GM18526 (cell line): ENCODE results near the gene KCNJ16.

Source experiments
- POLR2A ChIP-seq: IDR thresholded peaks from 3 replicates; pipeline ENCODE4 v1.6.1; 2011; ENCODE audit not compliant: insufficient read length; ENCODE audit errors: extremely low read depth

KCNJ16 gene

GRCh38 chr17:70053241-70054234, 21.5 kb upstream of the KCNJ16 start:
- TF ChIP-seq POLR2A = no peak

- TF ChIP-seq POLR2A = no peak
These were observed 20.0 kb upstream of the KCNJ16 start for GRCh38 chr17:70055000-70055399.

GRCh38 chr17:70059071-70059470, 16.0 kb upstream of the KCNJ16 start:
- no peak for TF ChIP-seq POLR2A

GRCh38 chr17:70059649-70060048, 15.4 kb upstream of the KCNJ16 start:
- no peak for TF ChIP-seq POLR2A

GRCh38 chr17:70060415-70060814, 14.6 kb upstream of the KCNJ16 start:
- no peak for TF ChIP-seq POLR2A

- TF ChIP-seq POLR2A = no peak
These were observed 7.9 kb upstream of the KCNJ16 start for GRCh38 chr17:70067134-70067533.

GRCh38 chr17:70070305-70071027, 4.6 kb upstream of the KCNJ16 start:
- TF ChIP-seq POLR2A = no peak

- TF ChIP-seq POLR2A = no peak
These were observed 3.9 kb upstream of the KCNJ16 start for GRCh38 chr17:70071127-70071526.

GRCh38 chr17:70071620-70072019, 3.4 kb upstream of the KCNJ16 start:
- TF ChIP-seq POLR2A = no peak

GRCh38 chr17:70072546-70073309, 2.3 kb upstream of the KCNJ16 start:
- no peak for TF ChIP-seq POLR2A

GRCh38 chr17:70073310-70073709, 1.7 kb upstream of the KCNJ16 start:
- TF ChIP-seq POLR2A = no peak

GRCh38 chr17:70073799-70074198, 1.2 kb upstream of the KCNJ16 start:
- no peak for TF ChIP-seq POLR2A

- no peak for TF ChIP-seq POLR2A
These were observed 692 bp upstream of the KCNJ16 start for GRCh38 chr17:70074236-70074830.

GRCh38 chr17:70076189-70076588, 1.2 kb downstream of the KCNJ16 start:
- no peak for TF ChIP-seq POLR2A

GRCh38 chr17:70076831-70077230, 1.8 kb downstream of the KCNJ16 start:
- no peak for TF ChIP-seq POLR2A
